ENCODE results near the gene RAB10.

- TF ChIP-seq MAFG (tag; conservative IDR thresholded peaks at IDR 0.05) = no peak
- no peak for TF ChIP-seq RAD21 (CRISPR knock-in tag; conservative IDR thresholded peaks at IDR 0.05 in 1 of 2, IDR thresholded peaks at IDR 0.05 in 1 of 2)
- no peak for TF ChIP-seq ZNF274 (IDR thresholded peaks at IDR 0.05; ENCODE audit: borderline replicate concordance, low read depth, low read length)
- TF ChIP-seq GABPA (tag; conservative IDR thresholded peaks at IDR 0.05; ENCODE audit: low read depth) = no peak
- no peak for TF ChIP-seq SRSF1 (IDR thresholded peaks at IDR 0.05; ENCODE audit: low read depth, low read length)
- TF ChIP-seq E2F3 (CRISPR knock-in tag; IDR thresholded peaks at IDR 0.05) = no peak
- TF ChIP-seq, protein P1, sequence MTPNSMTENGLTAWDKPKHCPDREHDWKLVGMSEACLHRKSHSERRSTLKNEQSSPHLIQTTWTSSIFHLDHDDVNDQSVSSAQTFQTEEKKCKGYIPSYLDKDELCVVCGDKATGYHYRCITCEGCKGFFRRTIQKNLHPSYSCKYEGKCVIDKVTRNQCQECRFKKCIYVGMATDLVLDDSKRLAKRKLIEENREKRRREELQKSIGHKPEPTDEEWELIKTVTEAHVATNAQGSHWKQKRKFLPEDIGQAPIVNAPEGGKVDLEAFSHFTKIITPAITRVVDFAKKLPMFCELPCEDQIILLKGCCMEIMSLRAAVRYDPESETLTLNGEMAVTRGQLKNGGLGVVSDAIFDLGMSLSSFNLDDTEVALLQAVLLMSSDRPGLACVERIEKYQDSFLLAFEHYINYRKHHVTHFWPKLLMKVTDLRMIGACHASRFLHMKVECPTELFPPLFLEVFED (CRISPR knock-in tag; conservative IDR thresholded peaks at IDR 0.05) = no peak
- no peak for TF ChIP-seq GATA2 (CRISPR knock-in tag; IDR thresholded peaks at IDR 0.05)
- TF ChIP-seq CREBBP (IDR thresholded peaks at IDR 0.05; ENCODE audit: low read depth, low read length) = no peak
- TF ChIP-seq, protein P2, sequence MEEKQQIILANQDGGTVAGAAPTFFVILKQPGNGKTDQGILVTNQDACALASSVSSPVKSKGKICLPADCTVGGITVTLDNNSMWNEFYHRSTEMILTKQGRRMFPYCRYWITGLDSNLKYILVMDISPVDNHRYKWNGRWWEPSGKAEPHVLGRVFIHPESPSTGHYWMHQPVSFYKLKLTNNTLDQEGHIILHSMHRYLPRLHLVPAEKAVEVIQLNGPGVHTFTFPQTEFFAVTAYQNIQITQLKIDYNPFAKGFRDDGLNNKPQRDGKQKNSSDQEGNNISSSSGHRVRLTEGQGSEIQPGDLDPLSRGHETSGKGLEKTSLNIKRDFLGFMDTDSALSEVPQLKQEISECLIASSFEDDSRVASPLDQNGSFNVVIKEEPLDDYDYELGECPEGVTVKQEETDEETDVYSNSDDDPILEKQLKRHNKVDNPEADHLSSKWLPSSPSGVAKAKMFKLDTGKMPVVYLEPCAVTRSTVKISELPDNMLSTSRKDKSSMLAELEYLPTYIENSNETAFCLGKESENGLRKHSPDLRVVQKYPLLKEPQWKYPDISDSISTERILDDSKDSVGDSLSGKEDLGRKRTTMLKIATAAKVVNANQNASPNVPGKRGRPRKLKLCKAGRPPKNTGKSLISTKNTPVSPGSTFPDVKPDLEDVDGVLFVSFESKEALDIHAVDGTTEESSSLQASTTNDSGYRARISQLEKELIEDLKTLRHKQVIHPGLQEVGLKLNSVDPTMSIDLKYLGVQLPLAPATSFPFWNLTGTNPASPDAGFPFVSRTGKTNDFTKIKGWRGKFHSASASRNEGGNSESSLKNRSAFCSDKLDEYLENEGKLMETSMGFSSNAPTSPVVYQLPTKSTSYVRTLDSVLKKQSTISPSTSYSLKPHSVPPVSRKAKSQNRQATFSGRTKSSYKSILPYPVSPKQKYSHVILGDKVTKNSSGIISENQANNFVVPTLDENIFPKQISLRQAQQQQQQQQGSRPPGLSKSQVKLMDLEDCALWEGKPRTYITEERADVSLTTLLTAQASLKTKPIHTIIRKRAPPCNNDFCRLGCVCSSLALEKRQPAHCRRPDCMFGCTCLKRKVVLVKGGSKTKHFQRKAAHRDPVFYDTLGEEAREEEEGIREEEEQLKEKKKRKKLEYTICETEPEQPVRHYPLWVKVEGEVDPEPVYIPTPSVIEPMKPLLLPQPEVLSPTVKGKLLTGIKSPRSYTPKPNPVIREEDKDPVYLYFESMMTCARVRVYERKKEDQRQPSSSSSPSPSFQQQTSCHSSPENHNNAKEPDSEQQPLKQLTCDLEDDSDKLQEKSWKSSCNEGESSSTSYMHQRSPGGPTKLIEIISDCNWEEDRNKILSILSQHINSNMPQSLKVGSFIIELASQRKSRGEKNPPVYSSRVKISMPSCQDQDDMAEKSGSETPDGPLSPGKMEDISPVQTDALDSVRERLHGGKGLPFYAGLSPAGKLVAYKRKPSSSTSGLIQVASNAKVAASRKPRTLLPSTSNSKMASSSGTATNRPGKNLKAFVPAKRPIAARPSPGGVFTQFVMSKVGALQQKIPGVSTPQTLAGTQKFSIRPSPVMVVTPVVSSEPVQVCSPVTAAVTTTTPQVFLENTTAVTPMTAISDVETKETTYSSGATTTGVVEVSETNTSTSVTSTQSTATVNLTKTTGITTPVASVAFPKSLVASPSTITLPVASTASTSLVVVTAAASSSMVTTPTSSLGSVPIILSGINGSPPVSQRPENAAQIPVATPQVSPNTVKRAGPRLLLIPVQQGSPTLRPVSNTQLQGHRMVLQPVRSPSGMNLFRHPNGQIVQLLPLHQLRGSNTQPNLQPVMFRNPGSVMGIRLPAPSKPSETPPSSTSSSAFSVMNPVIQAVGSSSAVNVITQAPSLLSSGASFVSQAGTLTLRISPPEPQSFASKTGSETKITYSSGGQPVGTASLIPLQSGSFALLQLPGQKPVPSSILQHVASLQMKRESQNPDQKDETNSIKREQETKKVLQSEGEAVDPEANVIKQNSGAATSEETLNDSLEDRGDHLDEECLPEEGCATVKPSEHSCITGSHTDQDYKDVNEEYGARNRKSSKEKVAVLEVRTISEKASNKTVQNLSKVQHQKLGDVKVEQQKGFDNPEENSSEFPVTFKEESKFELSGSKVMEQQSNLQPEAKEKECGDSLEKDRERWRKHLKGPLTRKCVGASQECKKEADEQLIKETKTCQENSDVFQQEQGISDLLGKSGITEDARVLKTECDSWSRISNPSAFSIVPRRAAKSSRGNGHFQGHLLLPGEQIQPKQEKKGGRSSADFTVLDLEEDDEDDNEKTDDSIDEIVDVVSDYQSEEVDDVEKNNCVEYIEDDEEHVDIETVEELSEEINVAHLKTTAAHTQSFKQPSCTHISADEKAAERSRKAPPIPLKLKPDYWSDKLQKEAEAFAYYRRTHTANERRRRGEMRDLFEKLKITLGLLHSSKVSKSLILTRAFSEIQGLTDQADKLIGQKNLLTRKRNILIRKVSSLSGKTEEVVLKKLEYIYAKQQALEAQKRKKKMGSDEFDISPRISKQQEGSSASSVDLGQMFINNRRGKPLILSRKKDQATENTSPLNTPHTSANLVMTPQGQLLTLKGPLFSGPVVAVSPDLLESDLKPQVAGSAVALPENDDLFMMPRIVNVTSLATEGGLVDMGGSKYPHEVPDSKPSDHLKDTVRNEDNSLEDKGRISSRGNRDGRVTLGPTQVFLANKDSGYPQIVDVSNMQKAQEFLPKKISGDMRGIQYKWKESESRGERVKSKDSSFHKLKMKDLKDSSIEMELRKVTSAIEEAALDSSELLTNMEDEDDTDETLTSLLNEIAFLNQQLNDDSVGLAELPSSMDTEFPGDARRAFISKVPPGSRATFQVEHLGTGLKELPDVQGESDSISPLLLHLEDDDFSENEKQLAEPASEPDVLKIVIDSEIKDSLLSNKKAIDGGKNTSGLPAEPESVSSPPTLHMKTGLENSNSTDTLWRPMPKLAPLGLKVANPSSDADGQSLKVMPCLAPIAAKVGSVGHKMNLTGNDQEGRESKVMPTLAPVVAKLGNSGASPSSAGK (IDR thresholded peaks at IDR 0.05) = no peak
- TF ChIP-seq SPI1 (IDR thresholded peaks at IDR 0.05; ENCODE audit: borderline replicate concordance, low read depth, low read length) = no peak
- no peak for TF ChIP-seq SFPQ (IDR thresholded peaks at IDR 0.05; ENCODE audit: low read depth, low read length)
- TF ChIP-seq, protein P3, sequence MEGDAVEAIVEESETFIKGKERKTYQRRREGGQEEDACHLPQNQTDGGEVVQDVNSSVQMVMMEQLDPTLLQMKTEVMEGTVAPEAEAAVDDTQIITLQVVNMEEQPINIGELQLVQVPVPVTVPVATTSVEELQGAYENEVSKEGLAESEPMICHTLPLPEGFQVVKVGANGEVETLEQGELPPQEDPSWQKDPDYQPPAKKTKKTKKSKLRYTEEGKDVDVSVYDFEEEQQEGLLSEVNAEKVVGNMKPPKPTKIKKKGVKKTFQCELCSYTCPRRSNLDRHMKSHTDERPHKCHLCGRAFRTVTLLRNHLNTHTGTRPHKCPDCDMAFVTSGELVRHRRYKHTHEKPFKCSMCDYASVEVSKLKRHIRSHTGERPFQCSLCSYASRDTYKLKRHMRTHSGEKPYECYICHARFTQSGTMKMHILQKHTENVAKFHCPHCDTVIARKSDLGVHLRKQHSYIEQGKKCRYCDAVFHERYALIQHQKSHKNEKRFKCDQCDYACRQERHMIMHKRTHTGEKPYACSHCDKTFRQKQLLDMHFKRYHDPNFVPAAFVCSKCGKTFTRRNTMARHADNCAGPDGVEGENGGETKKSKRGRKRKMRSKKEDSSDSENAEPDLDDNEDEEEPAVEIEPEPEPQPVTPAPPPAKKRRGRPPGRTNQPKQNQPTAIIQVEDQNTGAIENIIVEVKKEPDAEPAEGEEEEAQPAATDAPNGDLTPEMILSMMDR (IDR thresholded peaks at IDR 0.05 in 2 of 3, conservative IDR thresholded peaks at IDR 0.05 in 1 of 3; ENCODE audit: insufficient read depth in 2 of 3, low read depth in 1 of 3, low read length in 3 of 3) = no peak
- TF ChIP-seq BHLHE40 (IDR thresholded peaks at IDR 0.05; ENCODE audit: low read length) = no peak
Measured at GRCh38 chr2:26165403-26165802, 131.5 kb downstream of the RAB10 start.
